Hepatocyte (in vitro differentiated cells): ENCODE data around the gene PEAR1.

Source experiments
- CTCF ChIP-seq: fragments of 200-600 bp; sonication (generic); IDR thresholded peaks from 2 replicates; pipeline ENCODE4 v1.5.1; 2016; ENCODE audit warnings: antibody characterized with exemption, mild to moderate bottlenecking; ENCODE audit not compliant: poor library complexity
- EZH2 ChIP-seq: fragments of 200-600 bp; sonication (generic); IDR thresholded peaks from 2 replicates; pipeline ENCODE4 v1.6.1; 2016; ENCODE audit warnings: antibody characterized with exemption, mild to moderate bottlenecking, borderline replicate concordance
- EZH2phosphoT487 ChIP-seq: fragments of 200-600 bp; sonication (generic); IDR thresholded peaks from one replicate; pipeline ENCODE4 v1.6.1; 2018; ENCODE audit warnings: antibody characterized with exemption, mild to moderate bottlenecking, low read depth, moderate library complexity; ENCODE audit not compliant: unreplicated experiment, severe bottlenecking

DNA sequence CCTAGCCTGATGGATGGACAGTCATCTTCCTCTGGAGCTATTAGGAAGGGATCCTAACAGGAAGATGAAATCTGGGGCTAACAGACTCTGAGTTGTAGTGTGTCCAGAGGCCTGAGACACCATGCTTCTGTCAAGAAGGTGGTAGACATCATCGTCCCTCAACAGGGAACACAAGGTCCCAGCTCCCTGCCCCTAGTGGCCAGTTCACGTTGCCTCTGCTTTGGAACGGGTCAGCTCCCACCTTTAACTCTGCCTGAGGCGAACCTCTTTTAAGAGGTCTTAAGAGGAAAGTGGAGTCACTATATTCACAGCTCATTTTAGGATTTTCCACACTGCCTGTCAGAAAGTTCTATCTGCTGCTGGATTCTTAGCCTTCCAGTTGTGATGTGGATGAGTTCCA, 55.2 kb downstream of the PEAR1 start:
- TF ChIP-seq EZH2 (no peak), CTCF (no peak), EZH2phosphoT487 (no peak)
